H1 (cell line): ENCODE data around the gene OR52R1.
"Not testable (repeated sequence)": the region's sequence is repeated elsewhere in the genome, so short reads cannot be mapped to it uniquely, and the experiment has no call there.

Experiments
- EZH2 ChIP-seq: fragments of 200-600 bp; sonication (generic); IDR thresholded peaks from 2 replicates; pipeline ENCODE4 v1.7.1; 2012; ENCODE audit warnings: low read depth, mild to moderate bottlenecking, moderate library complexity, low read length, inconsistent platforms; ENCODE audit not compliant: severe bottlenecking
- YY1 ChIP-seq: IDR thresholded peaks from 2 replicates; pipeline ENCODE4 v1.6.1; 2011; ENCODE audit warnings: low read depth, mild to moderate bottlenecking, low read length

GRCh38 chr11:4801316-4801715, 2.9 kb downstream of the OR52R1 start:
- not testable (repeated sequence) for TF ChIP-seq YY1, EZH2
